ENCODE measurements around the gene CACNA1C.

DNA sequence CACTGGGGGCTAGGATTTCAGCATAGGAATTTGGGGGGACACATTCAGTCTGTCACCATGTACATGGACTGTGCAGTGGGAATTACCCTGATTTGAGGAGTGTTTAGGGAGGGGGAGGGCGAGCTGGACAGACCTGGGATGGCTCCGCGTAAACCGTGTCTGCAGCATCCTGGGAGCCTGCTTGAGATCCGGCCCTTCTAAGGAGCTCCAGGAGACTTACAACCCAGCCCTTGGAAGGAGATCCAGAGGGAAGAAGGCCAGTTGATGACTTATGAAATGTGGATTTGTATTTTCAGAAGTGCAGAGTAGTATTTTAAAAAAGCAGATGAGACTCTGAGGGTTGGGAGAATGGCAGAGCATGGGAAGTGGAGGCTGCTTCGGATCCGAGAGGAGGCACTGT lies 153.2 kb downstream of the CACNA1C start:
- TF ChIP-seq CTCF (conservative IDR thresholded peaks at IDR 0.05; ENCODE audit: low read depth, low read length): no peak
- TF ChIP-seq EZH2 (IDR thresholded peaks at IDR 0.05; ENCODE audit: borderline replicate concordance, low read depth, low read length, poor library complexity, severe bottlenecking): no peak

Measured in A673 (cell line).